HG02840 (cell line): ENCODE results near the gene C1orf198.

Experiments
- ATAC-seq: cut with Tn5 transposase; IDR thresholded peaks from one replicate; pipeline ENCODE4 v1.9.1; 2021; ENCODE audit warnings: mild to moderate bottlenecking, moderate library complexity, moderate number of reproducible peaks; ENCODE audit not compliant: unreplicated experiment, low FRiP score

Gene C1orf198

DNA sequence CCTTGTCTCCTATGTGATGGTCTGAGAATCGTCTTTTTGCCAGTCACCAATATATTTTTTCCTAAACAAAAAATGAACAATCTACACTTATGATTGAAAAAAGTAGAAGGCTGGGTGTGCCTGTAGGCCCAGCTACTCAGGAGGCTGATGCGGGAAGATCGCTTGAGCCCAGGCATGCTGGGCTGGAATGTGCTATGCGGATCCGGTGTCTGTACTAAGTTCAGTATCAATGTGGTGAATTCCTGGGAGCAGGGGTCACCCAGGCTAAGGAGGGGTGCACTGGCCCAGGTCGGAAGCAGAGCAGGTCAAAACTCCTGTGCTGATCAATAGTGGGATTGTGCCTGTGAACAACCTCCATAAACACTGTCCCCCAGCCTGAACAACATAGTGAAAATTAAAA, 25.7 kb upstream of the C1orf198 start:
- no peak for ATAC-seq

- no peak for ATAC-seq
These were observed 23.7 kb upstream of the C1orf198 start for GRCh38 chr1:230892018-230892491.

DNA sequence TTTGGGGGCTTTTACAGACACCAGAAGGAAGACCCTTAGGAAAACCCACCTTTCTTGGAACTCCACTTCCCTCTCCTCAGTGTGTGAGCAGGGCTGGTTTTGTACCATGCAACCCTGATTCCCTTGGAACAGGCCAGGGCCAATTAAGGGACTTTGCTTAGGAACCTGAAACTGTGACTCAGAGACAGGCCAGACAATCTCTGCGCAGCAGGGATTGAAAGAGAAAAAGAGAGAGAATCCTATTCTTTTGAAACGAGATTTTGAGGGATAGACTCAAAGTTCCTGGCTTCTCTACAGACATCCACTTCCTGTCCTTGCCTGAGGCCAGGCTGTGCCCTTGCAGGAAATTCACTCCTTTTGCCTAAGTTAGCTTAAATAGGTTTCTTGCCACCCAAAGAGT, 23.1 kb upstream of the C1orf198 start:
- no peak for ATAC-seq

- ATAC-seq, result no peak
These were observed 16.3 kb upstream of the C1orf198 start for GRCh38 chr1:230884646-230885045.

GRCh38 chr1:230883967-230884366, 15.6 kb upstream of the C1orf198 start:
- no peak for ATAC-seq

DNA sequence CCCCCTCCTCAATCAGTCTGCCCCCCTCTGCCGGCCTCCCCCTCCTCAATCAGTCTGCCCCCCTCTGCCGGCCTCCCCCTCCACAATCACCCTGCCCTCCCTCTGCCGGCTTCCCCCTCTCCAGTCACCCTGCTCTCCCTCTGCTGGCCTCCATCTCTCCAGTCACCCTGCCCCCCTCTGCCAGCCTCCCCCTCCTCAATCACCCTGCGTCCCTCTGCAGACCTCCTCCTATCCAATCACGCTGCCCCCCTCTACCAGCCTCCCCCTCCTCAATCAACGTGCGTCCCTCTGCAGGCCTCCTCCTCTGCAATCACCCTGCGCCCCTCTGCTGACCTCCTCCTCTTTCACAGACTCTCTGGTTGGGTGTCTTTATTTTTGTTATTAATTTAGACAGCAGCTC, 11.5 kb upstream of the C1orf198 start:
- no peak for ATAC-seq

GRCh38 chr1:230878591-230878990, 10.3 kb upstream of the C1orf198 start:
- ATAC-seq, result no peak

DNA sequence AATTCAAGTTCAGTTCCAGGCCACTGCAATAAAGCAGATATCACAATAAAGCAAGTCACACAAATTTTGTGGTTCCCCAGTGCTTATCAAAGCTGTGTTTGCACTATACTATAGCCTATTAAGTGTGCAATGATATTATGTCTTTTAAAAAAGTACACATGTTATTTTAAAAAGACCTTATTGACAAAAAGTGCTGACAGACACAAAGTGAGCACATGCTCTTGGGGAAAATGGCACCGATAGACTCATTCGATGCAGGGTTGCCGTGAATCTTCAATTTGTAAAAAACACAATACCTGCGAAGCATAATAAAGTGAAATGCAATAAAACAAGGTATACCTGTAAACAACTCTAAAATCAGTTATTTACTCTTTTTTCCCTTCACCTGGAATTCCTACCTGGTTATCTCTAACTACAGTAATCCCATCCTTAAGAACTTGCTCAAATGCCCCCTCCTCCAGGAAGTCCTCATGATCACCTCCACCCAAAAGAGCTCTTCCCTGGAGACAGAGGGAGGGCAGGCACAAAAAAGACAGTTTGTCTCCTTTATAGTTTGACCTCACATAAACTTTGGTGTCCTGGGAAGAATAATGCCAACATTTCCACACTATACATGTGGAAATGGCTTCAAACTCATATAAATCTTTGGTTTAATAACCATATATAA, 9.7 kb upstream of the C1orf198 start:
- ATAC-seq, result no peak

DNA sequence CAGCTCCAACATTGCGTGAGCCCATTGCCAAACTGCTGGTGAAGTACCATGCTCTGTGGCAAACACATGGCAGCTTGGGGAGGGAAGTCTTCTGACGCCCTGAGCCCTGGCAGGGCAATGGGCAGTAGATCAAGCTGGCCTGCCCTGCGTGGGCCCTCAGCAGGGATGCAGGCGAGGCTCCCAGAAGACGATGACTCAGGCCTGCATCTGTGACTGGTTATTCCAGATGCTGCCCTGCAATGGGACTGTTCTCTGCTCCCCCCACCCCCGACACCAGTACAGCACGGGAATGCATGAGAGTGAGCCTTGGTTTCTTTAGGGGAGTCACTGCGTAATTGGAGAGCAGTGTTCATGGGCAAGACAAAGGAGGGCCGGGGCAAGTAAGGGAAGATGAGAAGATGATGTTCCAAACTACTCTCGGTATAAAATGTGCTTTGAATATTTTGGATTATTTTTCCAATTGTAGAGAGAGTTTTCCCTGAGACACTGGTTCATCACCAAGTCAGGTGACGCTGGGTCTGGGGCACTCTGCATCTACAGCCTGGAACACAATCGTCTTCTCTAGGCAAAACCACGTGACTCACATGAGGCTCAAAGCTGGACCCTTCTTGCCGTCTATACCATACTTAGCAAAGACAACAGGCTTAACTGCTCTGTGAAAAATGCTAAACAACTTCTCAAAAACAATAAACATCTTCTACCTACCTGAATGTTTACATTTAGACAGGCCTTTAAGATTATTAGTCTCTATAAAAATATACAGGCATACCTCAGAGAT, 9.0 kb upstream of the C1orf198 start:
- ATAC-seq, result no peak

GRCh38 chr1:230876660-230877059, 8.3 kb upstream of the C1orf198 start:
- ATAC-seq, result no peak

DNA sequence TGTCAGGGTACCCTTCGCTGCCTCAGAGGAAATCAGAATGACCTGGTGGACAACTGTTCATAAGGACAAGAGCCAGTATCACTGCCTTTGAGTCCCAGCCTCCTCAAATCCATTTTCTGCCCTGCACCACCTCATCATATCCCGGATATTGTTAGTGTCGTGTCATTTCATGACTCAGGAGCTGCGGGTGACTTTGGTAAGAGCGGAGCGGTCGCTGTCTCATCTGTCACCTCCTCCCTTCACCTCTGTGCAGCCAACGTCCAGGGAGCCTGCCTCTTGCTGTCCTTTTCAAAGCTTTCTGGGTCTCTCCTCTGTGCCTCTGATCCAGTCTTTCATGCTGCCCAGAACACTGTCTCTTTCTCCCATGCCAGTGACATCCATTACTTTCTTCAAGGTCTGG, 7.0 kb upstream of the C1orf198 start:
- no peak for ATAC-seq

- no peak for ATAC-seq
These were observed 2.6 kb upstream of the C1orf198 start for GRCh38 chr1:230870916-230871315.

- no peak for ATAC-seq
These were observed 1.2 kb upstream of the C1orf198 start for GRCh38 chr1:230869500-230869899.

GRCh38 chr1:230868736-230869385, 540 bp upstream of the C1orf198 start:
- ATAC-seq, result peak; percentile 24

GRCh38 chr1:230867101-230867902, 1.0 kb downstream of the C1orf198 start:
- no peak for ATAC-seq

- no peak for ATAC-seq
These were observed 1.9 kb downstream of the C1orf198 start for GRCh38 chr1:230866171-230867070.

GRCh38 chr1:230865062-230865817, 3.1 kb downstream of the C1orf198 start:
- no peak for ATAC-seq

DNA sequence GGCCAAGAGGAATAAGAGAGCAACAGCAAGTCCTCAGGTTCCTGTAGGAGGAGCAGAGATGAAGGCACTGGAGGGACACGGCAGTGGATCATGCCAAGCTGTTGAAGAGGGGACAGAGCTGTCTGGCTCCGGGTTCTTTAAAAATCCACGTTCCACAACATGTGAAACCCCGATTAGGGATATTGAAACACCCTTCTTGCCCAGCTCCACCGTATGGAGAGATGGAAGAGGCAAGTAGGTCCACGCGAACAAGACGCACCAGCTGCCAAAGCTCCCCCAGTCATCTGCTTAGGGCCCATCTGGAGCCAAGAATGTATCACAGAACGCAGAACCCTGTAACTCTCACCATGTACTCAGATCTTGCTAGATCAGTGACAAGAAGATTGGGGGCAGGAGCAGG, 3.9 kb downstream of the C1orf198 start:
- ATAC-seq, result no peak

- ATAC-seq, result no peak
These were observed 4.9 kb downstream of the C1orf198 start for GRCh38 chr1:230863449-230863848.
